ENCODE measurements around the gene SMYD4. TPM values are rescaled to one million over a fixed set of nuclear protein-coding genes. Genes with fewer than 3 reads are reported as not detected.
"Not testable (repeated sequence)": the region's sequence is repeated elsewhere in the genome, so short reads cannot be mapped to it uniquely, and the experiment has no call there.

SMYD4 gene
- total RNA-seq, 1 donor from 2014 or later, result 23.6 TPM

GRCh38 chr17:1783271-1783670 lies 46.4 kb downstream of the SMYD4 start:
- no peak for DNase-seq (ENCODE audit: low spot score)

GRCh38 chr17:1782171-1782567 lies 47.5 kb downstream of the SMYD4 start:
- DNase-seq (ENCODE audit: low spot score), result no peak

GRCh38 chr17:1779571-1780131 lies 50.1 kb downstream of the SMYD4 start:
- no peak for DNase-seq (ENCODE audit: low spot score)

- DNase-seq (ENCODE audit: low spot score), result no peak
These were observed 52.8 kb downstream of the SMYD4 start for GRCh38 chr17:1776857-1777256.

GRCh38 chr17:1776328-1776727 lies 53.4 kb downstream of the SMYD4 start:
- DNase-seq (ENCODE audit: low spot score), result no peak

GRCh38 chr17:1774390-1775176 lies 55.1 kb downstream of the SMYD4 start:
- no peak for DNase-seq (ENCODE audit: low spot score)

GRCh38 chr17:1773696-1774181 lies 56.0 kb downstream of the SMYD4 start:
- DNase-seq (ENCODE audit: low spot score), result no peak

GRCh38 chr17:1773000-1773695 lies 56.6 kb downstream of the SMYD4 start:
- not testable (repeated sequence) for DNase-seq (ENCODE audit: low spot score)

- no peak for DNase-seq (ENCODE audit: low spot score)
These were observed 59.8 kb downstream of the SMYD4 start for GRCh38 chr17:1769822-1770477.

GRCh38 chr17:1767358-1767757 lies 62.3 kb downstream of the SMYD4 start:
- no peak for DNase-seq (ENCODE audit: low spot score)

- no peak for DNase-seq (ENCODE audit: low spot score)
These were observed 63.1 kb downstream of the SMYD4 start for GRCh38 chr17:1766382-1767135.

- no peak for DNase-seq (ENCODE audit: low spot score)
These were observed 64.1 kb downstream of the SMYD4 start for GRCh38 chr17:1765576-1765975.

- not testable (repeated sequence) for DNase-seq (ENCODE audit: low spot score)
These were observed 65.0 kb downstream of the SMYD4 start for GRCh38 chr17:1764705-1765104.

- no peak for DNase-seq (ENCODE audit: low spot score)
These were observed 65.4 kb downstream of the SMYD4 start for GRCh38 chr17:1764284-1764683.

- no peak for DNase-seq (ENCODE audit: low spot score)
These were observed 66.5 kb downstream of the SMYD4 start for GRCh38 chr17:1762901-1763898.

- DNase-seq (ENCODE audit: low spot score), result no peak
These were observed 67.3 kb downstream of the SMYD4 start for GRCh38 chr17:1762233-1762900.

GRCh38 chr17:1759529-1759928 lies 70.2 kb downstream of the SMYD4 start:
- no peak for DNase-seq (ENCODE audit: low spot score)

GRCh38 chr17:1758807-1759206 lies 70.9 kb downstream of the SMYD4 start:
- DNase-seq (ENCODE audit: low spot score), result no peak

GRCh38 chr17:1755827-1756262 lies 73.9 kb downstream of the SMYD4 start:
- no peak for DNase-seq (ENCODE audit: low spot score)

Measured in mesenteric fat pad (tissue), 1 donor.